CD4-positive, alpha-beta T cell treated with Interleukin-15 for 1 hour (primary cell): ENCODE data around the gene CUEDC1.
"Not testable (repeated sequence)": the region's sequence is repeated elsewhere in the genome, so short reads cannot be mapped to it uniquely, and the experiment has no call there.

Experiments used
- DNase-seq: peaks from one replicate; pipeline ENCODE4 v3.0.0-alpha.2; 2020

CUEDC1 gene

GRCh38 chr17:57856792-57857620 is 98.2 kb downstream of the CUEDC1 start:
- DNase-seq: no peak

GRCh38 chr17:57855391-57856035 is 99.7 kb downstream of the CUEDC1 start:
- DNase-seq: no peak

- DNase-seq: no peak
These were observed 101.5 kb downstream of the CUEDC1 start for GRCh38 chr17:57853695-57854094.

- DNase-seq: no peak
These were observed 102.3 kb downstream of the CUEDC1 start for GRCh38 chr17:57852955-57853328.

GRCh38 chr17:57852092-57852954 is 102.9 kb downstream of the CUEDC1 start:
- no peak for DNase-seq

GRCh38 chr17:57849874-57850754 is 105.1 kb downstream of the CUEDC1 start, which contains the start of gene MRPS23:
MRPS23 (minus strand) TSS chr17:57850044; CDS start chr17:57850010, 34 bp downstream.
- DNase-seq: peak; percentile 96

- DNase-seq: no peak
These were observed 105.9 kb downstream of the CUEDC1 start for GRCh38 chr17:57849163-57849873.

GRCh38 chr17:57846056-57846945 is 108.9 kb downstream of the CUEDC1 start:
- not testable (repeated sequence) for DNase-seq

GRCh38 chr17:57842280-57842679 is 112.9 kb downstream of the CUEDC1 start:
- DNase-seq: no peak

- DNase-seq: no peak
These were observed 115.7 kb downstream of the CUEDC1 start for GRCh38 chr17:57839571-57839923.

- no peak for DNase-seq
These were observed 116.2 kb downstream of the CUEDC1 start for GRCh38 chr17:57838857-57839570.

- no peak for DNase-seq
These were observed 116.8 kb downstream of the CUEDC1 start for GRCh38 chr17:57838453-57838852.

- DNase-seq: no peak
These were observed 119.8 kb downstream of the CUEDC1 start for GRCh38 chr17:57835333-57835900.

- no peak for DNase-seq
These were observed 121.0 kb downstream of the CUEDC1 start for GRCh38 chr17:57834146-57834741.

- DNase-seq: peak; percentile 59
These were observed 121.9 kb downstream of the CUEDC1 start for GRCh38 chr17:57833179-57833939.

GRCh38 chr17:57832314-57833178 is 122.7 kb downstream of the CUEDC1 start:
- DNase-seq: no peak

GRCh38 chr17:57830880-57831279 is 124.3 kb downstream of the CUEDC1 start:
- DNase-seq: no peak
